GM18511 (cell line): ENCODE results near the gene STAM2.

Source experiments
- ATAC-seq: cut with Tn5 transposase; IDR thresholded peaks from one replicate; pipeline ENCODE4 v1.9.1; 2021; ENCODE audit warnings: mild to moderate bottlenecking, moderate library complexity; ENCODE audit not compliant: unreplicated experiment

Gene STAM2

GRCh38 chr2:152075461-152076050 lies 100.0 kb downstream of the STAM2 start:
- no peak for ATAC-seq

GRCh38 chr2:152072011-152072410 lies 103.6 kb downstream of the STAM2 start:
- ATAC-seq, result no peak

GRCh38 chr2:152071518-152071917 lies 104.0 kb downstream of the STAM2 start:
- ATAC-seq, result no peak

GRCh38 chr2:152071092-152071491 lies 104.5 kb downstream of the STAM2 start:
- peak; percentile 84 for ATAC-seq

GRCh38 chr2:152068226-152068625 lies 107.3 kb downstream of the STAM2 start:
- ATAC-seq, result no peak

GRCh38 chr2:152067823-152068222 lies 107.7 kb downstream of the STAM2 start:
- ATAC-seq, result no peak
